SK-N-SH (cell line): ENCODE results near the gene DPEP1. TPM values are rescaled to one million over a fixed set of nuclear protein-coding genes. Genes with fewer than 3 reads are reported as not detected.

Source experiments
- CTCF ChIA-PET: fragments of 300-600, 350-600 bp; formaldehyde crosslinking; extraction: SDS; loops from one replicate; lab custom pipeline; 2021; lab: Yijun Ruan, JAX
- POLR2A ChIA-PET: fragments of 350-600 bp; sonication (Branson Sonifier 250); formaldehyde crosslinking; extraction: SDS; loops from one replicate; lab custom pipeline; 2020; ENCODE audit warnings: antibody characterized with exemption, inconsistent platforms; lab: Yijun Ruan, JAX
- DNase-seq: peaks from one replicate; pipeline ENCODE4 v3.0.0; 2012
- H2AFZ ChIP-seq: fragments of 200-600 bp; sonication (generic); 2 replicates; pipeline ENCODE4 v1.8.1; 2016; ENCODE audit warnings: antibody characterized with exemption, mild to moderate bottlenecking, low read depth
- H3F3A ChIP-seq: fragments of 200-600 bp; sonication (generic); replicated peaks from 2 replicates; pipeline ENCODE3; 2016; ENCODE audit warnings: antibody characterized with exemption, mild to moderate bottlenecking; ENCODE audit not compliant: insufficient read depth
- H3K27ac ChIP-seq, 2 experiments: fragments of 200-500 bp in 1 of 2; fragments of 200-600 bp in 1 of 2; sonication (Bioruptor generic) in 1 of 2; sonication (generic), shearing (Covaris generic) in 1 of 2; 2 replicates each; pipeline versions ENCODE4 v1.5.1 to v1.6.1; 2014 to 2016; ENCODE audit warnings: low read depth in 2 of 2, inconsistent platforms in 1 of 2, low read length in 1 of 2, mild to moderate bottlenecking in 1 of 2, mixed read lengths in 1 of 2
- H3K27me3 ChIP-seq: fragments of 200-600 bp; sonication (generic), shearing (Covaris generic); 2 replicates; pipeline ENCODE4 v1.6.1; 2016; ENCODE audit warnings: mixed run types; ENCODE audit not compliant: insufficient read depth
- H3K36me3 ChIP-seq, 2 experiments: fragments of 200-500 bp in 1 of 2; fragments of 200-600 bp in 1 of 2; sonication (Bioruptor generic) in 1 of 2; sonication (generic) in 1 of 2; replicated peaks in 1 of 2; 2 replicates each; pipeline versions ENCODE3 to v1.5.1; 2014 to 2016; ENCODE audit warnings: low read length in 1 of 2, mild to moderate bottlenecking in 1 of 2; ENCODE audit not compliant: insufficient read depth in 2 of 2, control insufficient read depth in 1 of 2
- H3K4me1 ChIP-seq, 2 experiments: fragments of 200-500 bp in 1 of 2; fragments of 200-600 bp in 1 of 2; sonication (Bioruptor generic) in 1 of 2; sonication (generic), shearing (Covaris generic) in 1 of 2; 2 replicates each; pipeline versions ENCODE4 v1.5.1 to v1.6.1; 2014 to 2016; ENCODE audit warnings: low read depth in 1 of 2, low read length in 1 of 2, mixed run types in 1 of 2; ENCODE audit not compliant: insufficient read depth in 2 of 2, control insufficient read depth in 1 of 2
- H3K4me2 ChIP-seq: fragments of 200-600 bp; sonication (generic), shearing (Covaris generic); 2 replicates; pipeline ENCODE4 v1.6.1; 2017; ENCODE audit warnings: mixed run types
- H3K4me3 ChIP-seq, 2 experiments: fragments of 200-500 bp in 1 of 2; fragments of 200-600 bp in 1 of 2; sonication (Bioruptor generic) in 1 of 2; sonication (generic), shearing (Covaris generic) in 1 of 2; 2 replicates each; pipeline versions ENCODE4 v1.5.1 to v1.8.1; 2014 to 2016; ENCODE audit warnings: low read depth in 2 of 2, inconsistent platforms in 1 of 2, low read length in 1 of 2, mild to moderate bottlenecking in 1 of 2, mixed read lengths in 1 of 2, moderate library complexity in 1 of 2
- H3K79me2 ChIP-seq: fragments of 200-600 bp; sonication (generic); 2 replicates; pipeline ENCODE4 v1.8.1; 2017; ENCODE audit warnings: mild to moderate bottlenecking; ENCODE audit not compliant: insufficient read depth
- H3K9ac ChIP-seq: fragments of 200-600 bp; sonication (generic); 2 replicates; pipeline ENCODE4 v1.6.1; 2017; ENCODE audit warnings: mixed run types
- H3K9me2 ChIP-seq: fragments of 200-600 bp; sonication (generic); 2 replicates; pipeline ENCODE4 v1.6.1; 2017; ENCODE audit warnings: mixed run types
- H3K9me3 ChIP-seq: fragments of 200-600 bp; sonication (generic); 2 replicates; pipeline ENCODE4 v1.6.1; 2017; ENCODE audit warnings: mixed run types, mild to moderate bottlenecking, moderate library complexity
- H4K20me1 ChIP-seq: fragments of 200-600 bp; sonication (generic); 2 replicates; pipeline ENCODE4 v1.6.1; 2017; ENCODE audit warnings: mild to moderate bottlenecking, mixed run types; ENCODE audit not compliant: insufficient read depth
- CHD2 ChIP-seq: fragments of 150-350 bp; IDR thresholded peaks from 2 replicates; pipeline ENCODE4 v1.6.1; 2018; ENCODE audit warnings: low read length; ENCODE audit not compliant: partially characterized antibody
- FOXM1 ChIP-seq: IDR thresholded peaks from 2 replicates; pipeline ENCODE4 v1.4.0; 2012; ENCODE audit warnings: low read depth, mild to moderate bottlenecking
- GABPA ChIP-seq: IDR thresholded peaks from 2 replicates; pipeline ENCODE4 v1.4.0; 2012; ENCODE audit warnings: low read depth, mild to moderate bottlenecking
- MEF2A ChIP-seq: IDR thresholded peaks from 2 replicates; pipeline ENCODE4 v1.4.0; 2012; ENCODE audit warnings: low read depth, borderline replicate concordance
- NRF1 ChIP-seq: IDR thresholded peaks from 2 replicates; pipeline ENCODE4 v1.6.1; 2012; ENCODE audit warnings: low read depth, mild to moderate bottlenecking, low read length
- PBX3 ChIP-seq: IDR thresholded peaks from 2 replicates; pipeline ENCODE4; 2012
- RAD21 ChIP-seq: IDR thresholded peaks from 2 replicates; pipeline ENCODE4 v1.6.1; 2012; ENCODE audit warnings: mild to moderate bottlenecking, low read length
- REST ChIP-seq: IDR thresholded peaks from 2 replicates; pipeline ENCODE4 v1.6.1; 2012; ENCODE audit warnings: mild to moderate bottlenecking, low read depth, low read length, moderate library complexity
- SMC3 ChIP-seq: IDR thresholded peaks from 2 replicates; pipeline ENCODE4 v1.6.1; 2012; ENCODE audit warnings: low read depth, low read length, improper control_type of control experiment
- TEAD4 ChIP-seq: IDR thresholded peaks from 2 replicates; pipeline ENCODE4 v1.4.0; 2012; ENCODE audit warnings: mild to moderate bottlenecking, borderline replicate concordance; ENCODE audit not compliant: insufficient read depth
- USF1 ChIP-seq: IDR thresholded peaks from 2 replicates; pipeline ENCODE4 v1.4.0; 2012; ENCODE audit warnings: low read depth, borderline replicate concordance
- USF2 ChIP-seq: fragments of 150-350 bp; IDR thresholded peaks from 2 replicates; pipeline ENCODE4 v1.6.1; 2017; ENCODE audit warnings: antibody characterized with exemption, low read length, low read depth, borderline replicate concordance
- YY1 ChIP-seq: IDR thresholded peaks from 2 replicates; pipeline ENCODE4 v1.4.0; 2012; ENCODE audit warnings: low read depth, mild to moderate bottlenecking
- WGBS: methylation state at CpG from one replicate; pipeline ENCODE4 v1.1.6; 2017; ENCODE audit warnings: low lambda C conversion rate; 5-methylcytosine and 5-hydroxymethylcytosine counted together
- polyA plus RNA-seq, 3 experiments: library from polyadenylated mRNA; depleted of rRNA; stranded (reverse); fragments of >200 nt; gene quantifications; 2 replicates each; pipeline ENCODE4 v1.2.3, GENCODE V29; 2012

The DPEP1 gene
- polyA plus RNA-seq, 1 of the 3 experiments (the other 2 are of a cell fraction): 0.05 TPM

- TF ChIP-seq REST: no peak
- no peak for TF ChIP-seq MEF2A
Observed at GRCh38 chr16:89643769-89644300, 30.4 kb downstream of the DPEP1 start (continued).

GRCh38 chr16:89645122-89645521 lies 31.7 kb downstream of the DPEP1 start:
- Histone ChIP-seq H3K36me3 (peaks cover 0 to 31% of the 10 kb centered on the region in 2 experiments), H3F3A (peaks cover 6% of the 10 kb centered on the region), H3K4me1 (peaks cover 0 to 5% of the 10 kb centered on the region in 2 experiments; a peak in 1 of 4 replicates), H3K4me3 (no peak overlapping the region), H3K27ac (no peak overlapping the region), H3K9me3 (no peaks in the 10 kb centered on the region), H3K79me2 (0 out of 2 replicates have a peak, but pooled peaks cover under 1% of the 10 kb centered on the region), H3K27me3 (no peaks in the 10 kb centered on the region), H2AFZ (no peak overlapping the region), H3K9ac (no peak overlapping the region), H3K9me2 (no peaks in the 10 kb centered on the region), H4K20me1 (no peaks in the 10 kb centered on the region), H3K4me2 (no peak overlapping the region)
- ChIA-PET CTCF (interaction anchor here (1.0 to 2.0 kb wide), 3 partner anchors 9 to 80 kb away, joined by 3 to 5 read pairs (median 4); no protein-coding TSS in a partner anchor), POLR2A (no interaction called here)
- DNase-seq: no peak
- no peak for TF ChIP-seq CHD2
- TF ChIP-seq USF1: no peak
- TF ChIP-seq GABPA: no peak
- no peak for TF ChIP-seq PBX3
- no peak for TF ChIP-seq MEF2A
- no peak for TF ChIP-seq SMC3
- TF ChIP-seq RAD21: no peak
- no peak for TF ChIP-seq NRF1
- no peak for TF ChIP-seq TEAD4
- no peak for TF ChIP-seq REST
- TF ChIP-seq USF2: no peak
- TF ChIP-seq YY1: no peak
- no peak for TF ChIP-seq FOXM1
- WGBS: 88% methylated on average over 10 of the region's 11 CpGs
